SW480 (cell line): ENCODE measurements around the gene ULBP2.
"Not testable (repeated sequence)": the region's sequence is repeated elsewhere in the genome, so short reads cannot be mapped to it uniquely, and the experiment has no call there.

Experiments
- DNase-seq: peaks from one replicate; pipeline ENCODE4 v3.0.0-alpha.2; 2016; ENCODE audit warnings: low spot score

ULBP2 gene

DNA sequence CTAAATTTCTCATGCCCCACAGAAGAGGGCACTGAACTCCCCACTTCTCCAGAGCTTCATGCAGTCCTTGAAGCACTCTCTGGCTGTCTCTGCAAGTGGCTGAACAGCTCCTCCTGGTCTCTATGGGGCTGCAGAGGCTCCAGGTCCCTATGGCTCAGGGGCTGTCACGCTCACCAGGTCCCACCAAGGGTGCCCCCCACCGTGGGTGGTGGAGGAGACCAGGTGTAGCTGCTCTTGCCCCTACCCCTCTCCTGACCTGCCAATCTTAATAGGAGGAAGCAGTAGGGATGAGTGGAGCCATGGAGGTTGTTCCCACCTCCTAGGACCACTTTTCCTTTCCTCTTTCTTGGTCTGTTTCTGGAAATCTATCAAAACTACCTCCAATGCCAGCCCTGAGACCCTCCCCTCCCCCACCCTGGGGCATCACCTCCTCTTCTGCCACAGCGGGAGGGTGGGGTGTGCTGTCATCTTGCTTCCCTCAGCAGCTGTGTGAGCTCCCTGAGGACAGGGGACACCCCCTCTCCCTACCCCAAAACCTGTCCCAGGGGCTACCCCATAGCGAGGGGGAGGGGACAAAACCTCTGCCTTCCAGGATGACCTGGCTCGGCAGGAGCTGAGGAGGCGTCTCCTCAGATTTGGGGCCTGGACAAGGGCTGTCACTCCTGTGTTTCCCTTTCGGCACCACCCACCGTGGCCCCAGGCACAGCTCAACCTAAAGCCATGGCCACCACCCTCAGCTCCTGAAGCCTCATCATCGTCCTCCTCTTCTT, 31.9 kb upstream of the ULBP2 start:
- no peak for DNase-seq

DNA sequence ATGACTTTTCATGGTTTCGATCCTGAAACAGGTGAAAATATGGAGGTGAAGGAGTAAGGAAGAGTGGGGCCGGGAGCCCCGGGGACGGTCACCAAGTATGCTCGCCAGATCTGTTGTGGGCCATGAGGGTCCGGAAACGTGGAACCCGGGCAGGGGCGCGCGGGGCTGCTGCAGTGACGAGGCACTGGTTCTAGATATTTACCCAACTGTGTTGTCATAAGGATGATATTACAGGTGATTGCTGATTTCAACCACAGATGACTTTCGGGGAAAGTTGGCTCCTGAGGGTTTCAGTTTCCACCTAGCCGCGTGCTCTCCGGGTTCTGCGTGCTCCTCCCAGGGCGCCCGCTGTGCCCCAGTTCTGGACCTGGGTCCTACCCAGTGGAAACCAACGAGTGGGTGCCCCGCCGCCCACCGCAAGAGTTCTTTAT, 31.1 kb upstream of the ULBP2 start:
- no peak for DNase-seq

DNA sequence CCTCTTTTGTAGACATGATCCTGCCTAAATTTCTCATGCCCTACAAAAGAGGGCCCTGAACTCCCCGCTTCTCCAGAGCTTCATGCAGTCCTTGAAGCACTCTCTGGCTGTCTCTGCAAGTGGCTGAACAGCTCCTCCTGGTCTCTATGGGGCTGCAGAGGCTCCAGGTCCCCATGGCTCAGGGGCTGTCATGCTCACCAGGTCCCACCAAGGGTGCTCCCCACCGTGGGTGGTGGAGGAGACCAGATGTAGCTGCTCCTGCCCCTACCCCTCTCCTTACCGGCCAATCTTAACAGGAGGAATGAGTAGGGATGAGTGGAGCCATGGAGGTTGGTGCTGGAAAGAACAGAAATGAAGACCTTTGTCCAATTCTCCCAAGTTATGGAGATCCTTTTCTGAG, 29.1 kb upstream of the ULBP2 start:
- not testable (repeated sequence) for DNase-seq

DNA sequence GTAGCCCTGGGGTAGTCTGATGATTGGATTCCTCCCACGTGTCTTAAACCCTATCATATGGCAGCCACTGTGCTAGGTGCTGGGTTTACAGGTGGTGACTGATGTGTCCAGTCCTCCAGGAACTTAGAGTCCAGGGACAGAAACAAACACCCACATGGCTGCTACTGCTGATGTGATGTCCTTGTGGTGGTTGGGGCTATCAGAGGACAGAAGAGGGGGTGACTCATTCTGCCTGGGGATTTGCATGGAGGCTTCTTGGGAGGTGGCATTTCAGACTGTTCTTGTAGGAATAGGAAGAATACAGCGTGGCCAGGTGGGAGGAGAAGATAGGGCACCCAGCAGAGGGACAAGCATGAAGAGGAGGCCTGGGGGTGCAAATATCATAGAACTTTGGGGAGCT, 28.7 kb upstream of the ULBP2 start:
- DNase-seq, result no peak

DNA sequence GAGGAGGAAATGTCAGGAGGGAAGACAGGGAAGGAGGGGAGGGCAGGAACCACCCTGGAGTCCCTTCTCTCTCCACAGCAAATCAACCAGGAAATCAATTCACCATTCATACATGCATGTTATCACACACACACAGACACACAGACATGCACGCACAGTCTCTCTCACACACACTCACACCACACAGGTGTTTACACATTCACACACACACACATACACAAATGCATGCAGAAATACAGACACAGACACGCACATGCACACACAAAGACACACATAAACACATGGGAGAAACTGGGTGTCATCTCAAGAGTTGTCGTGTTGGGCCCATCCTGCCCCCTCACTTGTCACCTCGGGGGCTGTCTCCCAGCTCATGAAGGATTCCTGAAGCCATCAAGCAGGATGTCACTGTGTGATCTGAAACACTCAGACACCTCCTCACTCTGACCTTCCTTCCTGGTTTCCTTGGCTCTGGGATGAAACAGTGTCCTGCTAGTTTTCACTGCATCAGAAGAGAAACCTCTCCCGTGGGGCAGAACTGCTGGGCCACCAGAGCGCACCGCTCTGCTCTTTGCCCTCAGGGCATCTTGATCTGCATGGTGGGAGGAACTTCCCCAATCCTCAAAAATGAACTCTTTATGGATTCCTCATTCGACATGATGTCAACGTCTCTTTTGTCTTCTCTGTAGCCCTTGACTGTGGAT, 28.1 kb upstream of the ULBP2 start:
- DNase-seq, result no peak

DNA sequence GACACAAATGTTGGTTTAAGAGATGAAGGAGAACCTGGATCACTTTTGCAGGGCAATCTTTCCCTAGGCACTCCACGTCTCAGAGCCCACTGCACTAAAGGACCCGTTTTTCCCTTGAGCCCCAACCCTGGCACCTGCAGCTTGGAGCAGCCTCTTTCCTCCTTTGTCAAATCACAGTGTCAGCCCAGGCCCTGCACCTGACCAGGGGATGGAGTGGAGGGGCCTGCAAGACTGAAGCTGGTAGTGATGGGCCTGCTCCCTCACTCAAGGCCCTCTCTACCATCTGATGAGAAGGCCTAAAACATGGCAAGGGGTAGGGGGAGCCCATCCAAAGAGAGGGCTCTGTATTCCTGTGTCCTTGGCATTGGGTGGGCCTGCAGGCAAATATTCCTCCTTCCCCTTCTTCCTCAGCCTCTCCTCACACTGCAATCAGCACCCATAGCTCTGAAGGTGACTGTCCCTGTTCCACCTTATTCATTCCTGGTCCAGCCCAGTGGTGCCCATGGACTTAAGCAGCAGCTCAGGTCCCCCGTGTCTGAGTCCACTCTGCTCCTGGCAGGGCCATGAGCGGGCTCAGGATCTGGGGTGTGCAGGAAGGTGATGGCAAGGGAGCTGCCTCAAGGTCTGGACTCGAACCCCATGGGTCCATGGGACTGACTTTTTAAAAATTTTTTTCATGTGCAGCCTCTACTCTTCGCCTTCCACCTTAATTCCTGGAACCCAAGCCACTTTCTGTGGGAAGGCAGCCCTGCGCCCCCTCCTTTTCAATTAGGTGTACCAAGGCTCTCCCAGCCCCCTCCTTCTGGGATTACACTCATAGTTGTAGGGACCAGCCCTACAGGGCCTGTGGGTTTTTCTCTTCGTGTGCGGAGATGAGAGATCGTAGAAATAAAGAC, 25.6 kb upstream of the ULBP2 start:
- no peak for DNase-seq

DNA sequence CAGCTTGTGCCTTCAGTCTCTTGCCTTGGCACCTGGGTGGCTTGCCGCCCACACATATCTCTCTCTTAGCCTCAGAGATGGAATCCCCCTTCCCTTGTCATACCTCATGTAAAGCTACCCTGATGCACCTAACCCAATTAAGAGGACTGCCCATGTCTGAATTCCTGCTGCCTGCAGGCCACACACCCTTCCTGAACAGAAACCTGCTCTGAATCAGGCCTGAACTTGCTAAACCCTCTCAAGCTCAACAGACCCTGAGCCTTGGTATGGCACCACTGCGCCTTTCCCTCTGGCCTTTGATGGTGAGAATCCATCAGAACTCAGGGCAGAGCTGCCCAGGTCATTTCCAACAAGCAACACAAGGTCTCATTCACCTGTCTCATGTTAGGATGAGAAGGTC, 24.1 kb upstream of the ULBP2 start:
- DNase-seq, result no peak

DNA sequence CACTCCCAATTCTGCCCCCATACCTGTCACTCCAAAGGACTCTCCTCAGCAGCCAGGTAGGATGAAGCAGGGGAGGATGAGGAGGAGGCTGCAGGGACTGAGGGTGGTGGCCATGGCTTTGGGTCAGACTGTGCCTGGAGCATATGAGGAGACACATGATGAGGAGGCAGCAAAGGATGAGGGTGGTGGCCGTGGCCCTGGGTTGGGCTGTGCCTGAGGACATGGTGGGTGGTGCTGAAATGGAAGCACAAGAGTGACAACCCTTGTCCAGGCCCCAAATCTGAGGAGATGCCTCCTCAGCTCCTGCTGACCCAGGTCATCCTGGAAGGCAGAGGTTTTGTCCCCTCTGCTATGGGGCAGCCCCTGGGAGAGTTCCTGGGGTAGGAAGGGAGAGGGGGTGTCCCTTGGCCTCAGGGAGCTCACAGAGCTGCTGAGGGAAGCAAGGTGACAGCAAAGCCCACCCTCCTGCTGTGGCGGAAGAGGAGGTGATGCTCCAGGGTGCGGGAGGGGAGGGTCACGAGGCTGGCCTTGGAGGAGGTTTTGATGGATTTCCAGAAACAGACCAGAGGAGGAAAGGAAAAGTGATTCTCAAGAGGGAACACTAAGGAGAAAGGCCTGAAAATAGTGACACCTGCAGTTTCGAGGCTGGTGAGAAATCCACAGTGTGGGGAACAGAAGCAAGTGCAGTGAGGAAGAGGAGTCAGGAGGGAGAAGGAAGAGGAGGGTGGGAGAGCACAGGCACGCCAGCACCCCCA, 23.5 kb upstream of the ULBP2 start:
- DNase-seq, result no peak

DNA sequence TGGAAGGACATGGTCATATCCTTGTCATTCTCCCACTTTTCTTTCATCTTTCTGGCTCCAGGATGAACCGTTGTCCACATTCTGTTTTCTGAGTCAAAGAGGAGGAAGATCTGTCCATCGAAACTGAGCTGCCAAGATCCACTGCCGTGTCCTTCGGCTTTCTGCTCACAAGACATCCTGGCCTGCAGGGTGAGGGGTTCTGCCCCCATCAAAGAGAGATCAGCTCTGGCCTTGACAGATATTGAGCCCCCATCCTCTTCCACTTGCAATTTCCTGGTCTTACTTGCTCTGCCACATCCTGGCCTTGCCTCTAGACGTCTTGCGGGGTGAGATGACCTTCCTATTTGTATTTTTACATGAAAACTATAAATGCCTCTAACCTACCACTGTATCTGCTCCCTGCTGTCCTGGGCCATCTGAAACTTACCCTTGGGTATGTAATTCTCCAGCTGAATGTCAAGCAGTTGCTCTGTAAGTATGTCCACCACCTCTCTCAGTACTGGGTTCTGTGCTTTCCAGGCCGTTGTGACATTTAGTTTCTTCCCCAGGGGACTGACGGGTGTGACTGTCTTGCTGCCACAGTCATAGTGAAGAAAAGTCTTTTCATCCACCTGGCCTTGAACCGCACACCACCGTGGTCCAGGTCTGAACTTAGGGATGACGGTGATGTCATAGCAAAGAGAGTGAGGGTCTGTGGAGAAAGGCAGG, 22.5 kb upstream of the ULBP2 start:
- not testable (repeated sequence) for DNase-seq

DNA sequence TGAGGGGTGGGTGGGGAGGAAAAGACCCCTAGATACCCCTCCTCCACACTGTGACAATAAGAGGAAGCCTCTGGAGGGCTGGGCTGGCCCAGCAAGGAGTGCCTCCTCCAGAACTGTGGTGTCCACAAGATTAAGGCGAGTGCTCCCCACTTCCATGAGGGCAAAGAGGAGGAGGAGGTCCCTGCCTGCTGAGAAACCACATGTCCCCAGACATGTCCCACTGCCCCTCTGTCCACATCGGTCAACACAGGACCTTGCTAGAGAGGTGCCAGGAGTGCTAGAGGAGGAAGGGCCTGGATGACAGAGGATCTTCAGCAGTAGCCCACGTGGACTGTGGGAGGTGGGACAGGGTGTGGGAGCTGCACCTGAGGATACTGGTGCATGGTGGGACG, 22.0 kb upstream of the ULBP2 start:
- DNase-seq, result no peak

DNA sequence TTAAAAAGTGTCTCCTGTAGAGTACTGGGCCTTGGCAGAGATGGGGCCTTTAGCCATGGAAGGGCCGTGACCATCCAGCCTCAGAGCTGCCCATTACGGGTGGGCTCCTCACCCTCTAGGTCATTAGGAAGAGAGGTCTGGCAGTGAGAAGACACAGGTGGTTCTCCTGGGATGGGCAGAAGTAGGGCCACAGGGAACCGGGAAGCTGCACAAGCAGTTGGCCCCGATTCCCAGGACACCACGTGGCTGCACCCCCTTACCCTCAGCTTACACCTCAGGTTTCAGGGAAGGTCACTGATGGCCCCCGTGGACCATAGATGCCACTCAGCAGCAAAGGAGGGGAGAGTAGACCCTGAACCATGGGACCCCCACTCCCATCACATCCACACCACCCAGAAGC, 20.5 kb upstream of the ULBP2 start:
- DNase-seq, result no peak

DNA sequence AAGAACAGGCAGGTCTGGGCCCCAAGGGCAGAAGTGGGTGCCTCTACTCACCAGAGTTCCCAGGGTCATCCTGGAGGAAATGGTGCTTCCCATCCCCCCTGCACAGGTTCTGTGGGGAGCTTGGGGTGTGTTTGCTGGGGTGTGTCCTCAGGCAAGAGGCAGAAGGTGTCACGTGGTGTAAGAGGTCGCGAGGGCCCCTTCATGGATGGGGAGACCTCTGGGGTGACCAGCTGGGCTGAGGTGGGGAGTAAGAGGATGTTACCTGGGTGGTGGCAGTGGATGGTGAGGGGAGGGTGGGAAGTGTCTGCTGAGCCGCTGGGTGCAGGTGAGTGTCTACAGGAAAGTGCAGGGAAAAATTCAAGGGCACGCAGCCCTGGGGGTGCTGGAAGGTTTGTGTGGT, 19.7 kb upstream of the ULBP2 start:
- DNase-seq, result not testable (repeated sequence)

DNA sequence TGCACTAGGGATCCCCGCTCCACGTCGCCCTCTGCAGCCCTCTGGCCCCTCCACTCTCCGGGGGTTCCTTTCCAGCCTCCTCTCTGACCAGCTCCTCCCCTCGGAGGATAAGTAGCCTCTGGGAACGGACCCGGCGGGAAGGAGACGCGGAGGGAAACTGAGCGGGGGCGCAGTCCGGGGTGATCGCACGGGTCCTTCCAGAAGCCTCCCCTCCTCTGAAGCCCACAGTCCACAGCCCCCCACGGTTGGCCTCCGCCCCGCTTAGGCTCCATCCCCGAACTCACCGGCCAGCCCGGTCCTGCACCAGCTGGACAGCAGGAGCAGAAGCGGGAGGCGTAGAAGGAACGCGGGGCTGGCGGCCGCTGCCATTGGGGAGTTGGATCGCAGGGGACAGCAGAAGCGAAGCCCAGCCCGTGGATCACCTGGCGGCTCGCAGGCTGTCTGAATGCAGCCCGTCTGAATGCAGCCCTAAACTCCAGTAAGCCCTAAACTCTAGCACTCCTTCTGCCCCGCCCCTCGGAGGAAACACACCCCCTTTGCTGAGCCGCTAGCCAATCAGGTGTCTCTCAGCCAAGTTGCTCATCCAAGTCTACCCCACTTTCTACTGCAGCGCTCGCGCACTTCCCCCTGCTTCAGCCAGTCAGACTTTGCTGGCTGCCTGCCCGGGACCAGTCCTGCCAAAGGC, 19.0 kb upstream of the ULBP2 start, which contains the start of gene RAET1G:
Gene RAET1G, minus strand, starts transcription at position 480 of the 685 bp plus-strand sequence. Its CDS starts 111 bp downstream, at position 369.
- peak; percentile 89 for DNase-seq

DNA sequence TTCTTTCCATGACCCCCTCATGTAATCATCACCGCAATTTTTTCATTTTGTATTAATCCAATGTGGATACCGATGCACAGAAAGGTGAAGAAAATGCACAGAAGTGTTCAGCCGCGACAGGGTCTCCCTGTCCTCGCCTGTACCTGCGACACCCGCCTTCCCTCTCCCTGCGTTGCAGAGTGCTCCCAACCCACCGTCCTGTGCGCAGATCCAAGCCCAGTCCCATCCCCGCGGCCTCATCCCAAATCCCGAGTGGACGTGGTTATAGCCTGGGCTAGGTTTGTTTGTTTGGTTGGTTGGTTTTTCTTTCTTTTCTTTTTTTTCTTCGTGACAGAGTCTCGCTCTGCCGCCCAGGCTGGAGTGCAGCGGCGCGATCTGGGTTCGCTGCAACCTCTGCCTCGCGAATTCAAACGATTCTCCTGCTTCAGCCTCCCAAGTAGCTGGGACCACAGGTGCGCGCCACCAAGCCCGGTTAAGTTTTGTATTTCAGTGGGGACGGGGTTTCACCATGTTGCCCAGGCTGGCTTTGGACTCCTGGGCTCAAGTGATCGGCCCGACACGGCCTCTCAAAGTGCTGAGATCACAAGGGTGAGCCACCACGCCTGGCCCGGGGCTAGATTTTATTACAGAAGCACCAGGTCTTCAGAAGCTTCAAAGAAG, 18.4 kb upstream of the ULBP2 start:
- DNase-seq, result no peak

DNA sequence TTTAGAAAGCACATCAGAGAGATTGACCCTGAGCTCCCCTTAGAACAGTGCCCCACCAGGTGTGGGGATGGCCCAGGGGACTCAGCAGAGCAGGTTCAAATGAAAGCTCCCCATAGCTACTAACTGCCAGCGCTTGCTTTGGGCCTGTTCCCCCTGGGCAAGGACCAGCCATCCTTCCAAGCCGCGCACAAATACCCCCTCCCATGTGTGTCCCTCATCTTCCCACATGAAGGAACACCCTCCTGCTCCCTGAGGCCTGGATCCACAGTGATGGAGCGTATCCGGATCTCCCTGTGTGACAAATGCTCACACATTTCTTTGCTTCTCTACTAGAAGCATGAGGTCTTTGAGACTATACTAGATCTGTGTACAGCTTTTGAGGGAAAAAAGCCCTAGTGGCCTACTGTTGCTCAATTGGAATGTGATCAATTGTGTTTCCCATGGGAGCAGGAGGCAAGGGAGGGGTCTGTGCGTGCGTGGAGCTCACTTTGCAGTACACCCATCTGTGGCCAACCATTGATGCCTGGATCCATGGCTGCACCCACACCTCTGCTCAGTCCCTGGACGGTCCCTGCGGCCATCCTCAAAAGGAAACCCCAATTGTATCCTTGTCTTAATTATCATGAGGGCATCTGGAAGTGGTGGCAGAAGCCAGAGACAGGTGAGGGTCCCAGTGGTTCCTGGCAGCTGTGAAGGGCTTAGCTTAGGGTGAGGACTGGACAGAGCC, 17.4 kb upstream of the ULBP2 start:
- no peak for DNase-seq

DNA sequence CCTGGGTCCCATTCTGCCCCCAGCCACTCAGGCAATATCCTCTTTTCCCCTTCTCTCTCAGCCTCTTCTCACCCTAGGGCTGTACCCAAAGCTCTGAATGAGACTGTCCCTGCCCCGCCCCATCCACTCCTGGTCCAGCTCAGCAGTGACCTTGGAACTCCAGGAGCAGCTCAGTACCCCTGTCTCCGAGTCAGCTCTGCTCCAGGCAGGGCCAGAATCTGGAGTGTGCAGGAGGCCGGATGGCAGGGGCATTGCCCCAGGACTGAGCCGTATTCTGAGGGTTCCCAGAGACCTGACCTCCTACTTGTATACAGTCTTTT, 16.9 kb upstream of the ULBP2 start:
- DNase-seq, result no peak

DNA sequence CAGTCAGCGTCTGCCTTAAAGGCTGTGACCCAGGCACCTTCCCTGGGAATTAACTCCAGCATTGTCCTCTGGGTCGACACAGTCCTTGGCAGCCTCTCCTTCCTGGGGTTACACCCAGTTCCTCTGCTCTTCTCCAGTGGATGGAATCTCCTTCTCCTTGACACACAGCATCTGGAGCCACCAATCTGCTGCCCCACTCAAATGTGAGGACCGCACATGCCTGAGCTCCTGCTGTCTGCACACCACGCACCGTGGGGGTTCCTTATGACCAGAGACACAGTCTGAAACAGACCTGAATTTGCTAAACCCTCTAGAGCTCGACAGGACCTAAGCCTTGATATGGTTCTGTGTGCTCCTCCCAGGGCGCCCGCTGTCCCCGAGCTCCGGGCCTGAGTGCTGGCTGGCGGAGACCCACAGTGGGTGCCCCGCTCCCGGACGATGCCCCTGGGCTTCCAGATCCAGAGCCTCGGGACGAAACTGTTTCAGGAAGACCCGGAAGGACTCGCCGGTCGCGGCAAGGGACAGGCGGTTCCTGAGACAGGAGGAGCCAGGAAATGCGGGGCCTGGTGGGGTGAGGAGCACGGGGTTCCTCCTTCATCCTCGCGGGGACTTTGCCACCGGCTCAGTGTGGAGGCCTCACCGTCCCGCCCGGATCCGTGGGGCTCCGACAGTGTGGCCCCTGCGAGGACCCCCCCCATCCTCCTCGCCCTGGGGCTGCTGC, 16.4 kb upstream of the ULBP2 start:
- no peak for DNase-seq

DNA sequence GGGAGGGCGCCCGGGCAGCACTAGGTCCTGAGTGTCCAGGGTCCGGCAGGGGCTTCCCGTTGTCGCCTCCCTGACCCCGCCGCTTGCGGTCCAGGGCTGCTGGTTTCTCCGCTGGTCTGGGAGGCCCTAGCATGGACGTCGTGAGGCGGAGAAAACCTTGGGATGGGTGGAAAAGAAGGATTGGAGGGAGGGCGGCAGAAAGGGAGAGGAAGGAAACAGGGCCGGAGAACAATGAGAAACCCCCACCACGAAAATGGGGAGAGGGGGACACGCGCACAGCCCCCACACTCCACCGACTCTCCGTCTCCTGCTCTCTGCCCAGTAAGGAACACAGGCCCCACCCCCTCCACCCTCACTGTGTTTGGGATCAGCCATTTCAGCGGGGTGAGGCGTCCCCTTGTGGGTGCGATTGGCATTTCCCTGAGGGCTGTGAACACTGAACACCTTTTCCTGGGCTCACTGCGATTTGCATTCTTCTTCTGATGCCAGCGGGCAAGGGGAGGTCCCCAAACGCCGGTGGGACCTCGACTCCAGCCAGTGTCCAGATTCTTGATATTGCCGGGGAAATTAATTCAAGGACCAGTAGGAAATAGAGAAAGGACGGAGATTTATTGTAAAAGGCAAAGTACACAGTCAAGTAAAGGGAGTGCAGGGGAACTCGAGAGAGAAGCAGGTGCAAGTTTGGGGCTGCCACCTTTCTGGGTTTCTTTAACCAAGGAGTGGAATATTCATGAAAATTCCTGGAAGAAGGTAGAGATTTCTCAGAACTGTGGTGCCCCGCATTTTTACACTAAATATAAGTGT, 15.6 kb upstream of the ULBP2 start:
- peak; percentile 54 for DNase-seq
